NCI-H524 (cell line): ENCODE measurements around the gene DAB1.
"Not testable (repeated sequence)": the region's sequence is repeated elsewhere in the genome, so short reads cannot be mapped to it uniquely, and the experiment has no call there.

Experiments used
- DNase-seq, 2 experiments: peaks; one replicate each; lab custom pipeline; 2025; lab: John Stamatoyannopoulos, UW

DAB1 gene

DNA sequence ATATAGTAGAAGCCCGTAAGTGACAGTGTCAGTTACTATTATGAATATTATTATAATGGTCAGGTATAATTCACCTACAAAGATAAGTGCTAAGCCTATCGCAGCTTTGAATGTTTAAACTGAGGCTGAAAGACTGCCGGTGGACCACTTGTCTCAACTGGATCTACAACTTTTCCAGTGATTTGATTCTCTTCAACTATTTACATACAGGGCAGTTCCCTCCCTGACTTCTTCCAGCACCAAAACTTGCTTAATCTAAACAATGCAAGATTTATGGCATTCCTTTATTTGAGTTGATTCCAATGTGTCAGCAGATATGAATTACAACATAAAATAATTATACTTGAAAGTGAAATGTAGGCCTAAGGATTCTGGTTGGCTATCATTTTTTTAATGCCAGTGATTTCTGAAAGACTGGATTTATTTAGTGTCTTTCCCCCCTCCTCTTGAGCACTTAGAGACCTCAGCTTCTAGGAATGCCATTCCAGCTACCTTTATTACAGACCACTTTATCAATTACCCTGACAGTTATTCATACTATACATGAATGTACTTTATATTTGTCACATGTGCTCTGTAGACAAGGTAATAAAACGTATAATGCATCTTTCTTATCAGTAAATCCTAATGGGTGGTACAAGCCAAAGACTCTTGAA is 304.8 kb downstream of the DAB1 start:
- no peak for DNase-seq

DNA sequence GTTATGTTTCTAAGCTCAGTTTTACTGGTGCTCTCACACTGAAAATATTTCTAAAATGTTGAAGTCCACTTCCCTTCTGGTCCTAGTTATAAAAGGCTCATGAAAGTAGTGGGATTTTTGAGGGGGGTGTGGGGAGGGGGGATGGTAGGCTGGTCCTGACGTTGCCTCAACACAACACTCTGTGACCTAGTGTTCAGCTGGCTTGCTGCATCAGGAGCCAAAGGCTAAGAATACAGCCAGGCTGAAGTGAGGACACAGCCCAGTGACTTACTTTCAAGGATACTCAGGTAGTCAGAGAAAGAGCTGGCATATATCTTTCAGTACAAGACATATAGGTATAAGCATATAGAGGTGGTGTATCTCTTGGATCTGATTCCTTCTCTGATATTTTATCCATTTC is 306.1 kb downstream of the DAB1 start:
- DNase-seq, result no peak

DNA sequence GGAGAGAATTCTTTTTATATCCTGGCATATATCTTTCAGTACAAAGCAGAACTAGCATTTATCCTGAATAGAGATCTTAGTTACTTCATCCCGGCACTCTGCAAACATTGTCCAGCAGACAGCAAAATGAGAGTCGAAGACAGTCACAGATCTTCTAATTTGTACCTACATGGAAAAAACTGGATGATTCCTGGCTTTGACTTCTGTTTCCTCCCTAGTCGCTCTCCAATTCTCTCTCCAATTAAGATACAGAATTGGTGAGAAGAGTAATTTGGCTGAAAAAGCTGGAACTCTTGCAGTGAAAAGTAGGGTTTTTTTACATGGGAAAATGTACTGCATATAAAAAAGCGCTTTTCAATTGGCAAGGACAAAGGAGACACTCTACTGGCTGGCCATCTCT is 307.0 kb downstream of the DAB1 start:
- DNase-seq, result no peak

DNA sequence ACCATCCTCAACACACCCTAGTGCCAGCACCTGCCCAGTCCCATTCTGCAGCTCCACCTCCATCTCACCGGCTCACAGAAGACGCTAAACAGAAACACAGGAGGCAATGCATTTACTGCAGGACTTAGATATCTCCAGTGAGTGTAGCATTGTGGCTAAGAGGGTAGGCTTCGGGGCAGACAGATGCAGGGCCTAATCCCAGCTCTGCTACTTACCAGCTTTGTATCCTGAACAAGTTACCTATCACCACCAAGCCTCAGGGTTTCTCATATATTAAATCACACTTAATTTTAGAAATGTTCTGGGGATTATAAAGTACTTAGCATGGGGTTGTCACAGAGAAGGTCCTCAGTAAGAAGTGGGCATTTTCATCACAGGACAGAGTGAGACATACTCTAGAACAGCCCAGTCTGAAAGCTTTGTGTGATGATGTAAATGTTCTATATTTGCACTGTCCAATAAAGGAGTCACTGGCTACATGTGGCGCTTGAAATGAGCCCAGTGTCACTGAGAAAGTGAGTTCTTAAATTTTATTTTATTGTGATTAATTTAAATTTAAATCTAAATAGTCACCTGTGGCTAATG is 308.7 kb downstream of the DAB1 start:
- peak; percentile 1 to 61 for DNase-seq

DNA sequence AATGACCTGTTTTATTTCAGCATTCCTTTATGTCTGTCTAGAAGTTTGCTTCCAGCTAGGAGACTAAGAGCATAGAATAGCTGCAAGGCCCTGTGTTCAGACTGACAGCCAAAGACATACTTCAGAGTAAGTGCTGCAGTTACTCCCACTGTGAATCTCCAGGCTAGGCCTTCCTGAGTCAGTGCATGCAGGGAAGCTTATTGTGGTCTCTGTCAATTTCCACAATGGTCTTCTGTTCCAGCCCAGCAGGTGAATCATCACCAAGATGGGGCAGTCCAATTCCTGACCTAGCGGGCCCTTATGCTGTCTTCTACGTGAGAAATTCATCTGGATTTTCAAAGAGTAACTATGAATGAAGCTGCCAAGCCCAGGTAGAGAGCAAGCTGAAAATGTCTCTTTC is 311.7 kb downstream of the DAB1 start:
- DNase-seq, result no peak

DNA sequence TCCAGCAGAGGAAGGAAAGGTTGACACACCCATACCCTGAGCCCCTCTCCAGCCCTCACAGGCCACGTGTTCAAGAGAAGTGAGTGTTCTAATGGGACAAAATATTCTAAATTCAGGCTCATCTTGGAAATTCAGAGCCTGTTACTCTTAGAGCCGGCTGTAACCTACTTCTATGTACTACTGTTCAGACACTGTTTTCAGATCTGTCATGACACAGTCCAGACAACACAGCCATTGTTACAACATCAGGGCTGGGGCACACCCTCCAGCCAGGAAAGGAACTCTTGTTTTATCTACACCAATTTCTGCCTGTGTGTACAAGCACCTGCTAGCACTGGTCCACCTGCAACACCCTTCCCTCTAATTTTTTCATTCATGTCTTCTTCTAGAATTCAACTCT is 312.7 kb downstream of the DAB1 start:
- no peak for DNase-seq

DNA sequence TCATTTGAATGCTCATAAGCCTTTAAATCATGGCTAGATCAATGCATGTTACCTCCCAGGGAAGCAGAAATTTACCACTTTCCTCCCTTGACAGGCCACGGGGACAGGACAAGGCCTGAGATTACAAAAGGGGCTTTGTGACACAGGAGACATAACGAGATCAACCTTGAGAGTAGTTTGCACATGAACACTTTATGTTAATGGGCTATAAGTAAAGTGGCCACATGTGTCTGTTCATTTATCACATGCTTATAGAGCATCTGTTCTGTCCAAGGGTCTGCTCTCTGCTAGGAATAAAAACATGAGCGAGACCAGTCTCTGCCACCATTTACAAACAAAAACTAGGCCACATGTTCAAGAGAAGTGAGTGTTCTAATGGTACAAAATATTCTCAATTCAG is 314.0 kb downstream of the DAB1 start:
- peak; percentile 77 to 86 for DNase-seq

DNA sequence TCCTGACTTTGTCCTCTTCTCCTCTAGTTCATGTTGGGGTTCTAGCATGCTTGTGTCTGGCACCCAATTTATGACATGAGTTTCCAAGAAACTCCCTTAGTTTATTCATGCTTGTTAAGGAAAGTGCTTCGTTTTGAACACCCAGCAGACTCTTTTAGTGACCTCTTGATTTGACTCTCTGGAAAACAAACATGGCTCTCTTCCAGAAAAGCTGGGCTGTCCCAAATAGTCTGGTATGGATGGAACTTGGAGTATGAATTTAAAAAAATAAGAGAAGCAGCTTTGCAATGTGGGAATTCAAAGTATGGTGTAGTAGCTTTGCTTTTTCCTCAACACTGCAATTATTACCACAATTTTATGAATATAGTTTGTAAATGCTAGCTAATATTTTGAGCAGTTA is 314.6 kb downstream of the DAB1 start:
- DNase-seq, result no peak

DNA sequence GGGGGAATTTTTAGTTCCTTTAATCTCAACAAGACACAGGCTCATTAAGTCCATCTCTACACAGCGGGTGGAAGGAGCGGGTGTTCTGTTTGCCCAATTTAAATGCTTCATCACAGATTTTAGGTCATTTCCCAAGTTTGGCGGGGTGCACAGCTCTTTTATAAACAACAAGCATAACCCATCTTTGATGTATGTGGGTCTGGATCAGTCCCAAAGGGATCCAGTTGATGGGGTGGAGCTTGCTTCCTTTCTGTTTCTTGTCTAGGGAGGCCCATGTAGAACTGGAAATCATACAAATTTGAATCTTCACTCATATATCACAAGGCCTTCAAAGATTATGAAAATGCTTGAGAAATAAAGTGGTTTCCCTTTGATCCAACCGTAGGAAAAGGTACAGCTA is 317.6 kb downstream of the DAB1 start:
- no peak for DNase-seq

DNA sequence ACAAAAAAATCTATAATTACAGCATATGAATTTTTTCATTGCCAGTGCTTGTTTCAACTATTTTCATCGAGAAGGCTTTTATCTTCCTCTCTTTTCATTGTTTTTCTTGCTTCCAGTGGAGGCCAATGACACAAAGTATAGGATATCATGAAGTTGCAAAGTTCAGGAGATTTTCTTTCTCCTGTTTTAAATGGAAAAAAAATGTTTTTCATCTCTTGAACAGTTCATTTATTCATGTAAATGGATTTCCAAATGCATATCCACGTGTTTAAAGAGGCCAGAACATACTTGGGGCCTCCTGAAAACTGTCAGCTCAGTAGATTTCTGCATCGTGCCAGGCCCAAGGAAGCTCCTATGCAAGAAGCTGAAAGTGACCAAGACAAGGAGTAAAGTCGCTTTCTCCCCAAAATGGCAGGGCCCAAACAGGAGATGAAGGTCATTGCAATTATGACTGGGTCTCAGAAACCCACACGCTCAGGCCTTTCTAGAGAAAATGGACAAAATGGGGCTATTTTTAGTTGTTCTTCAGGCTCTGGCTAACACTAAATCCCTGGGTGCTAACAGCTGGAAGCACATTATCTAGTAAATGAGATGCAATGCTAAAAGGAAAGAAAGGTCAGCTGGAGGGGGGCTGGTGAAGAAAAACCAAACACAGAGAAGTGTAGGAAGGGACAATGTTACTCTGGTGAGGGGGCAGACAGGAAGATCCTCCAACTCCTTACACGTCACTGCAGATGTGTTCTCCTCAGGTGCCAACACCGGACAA is 321.1 kb downstream of the DAB1 start:
- DNase-seq, result no peak

DNA sequence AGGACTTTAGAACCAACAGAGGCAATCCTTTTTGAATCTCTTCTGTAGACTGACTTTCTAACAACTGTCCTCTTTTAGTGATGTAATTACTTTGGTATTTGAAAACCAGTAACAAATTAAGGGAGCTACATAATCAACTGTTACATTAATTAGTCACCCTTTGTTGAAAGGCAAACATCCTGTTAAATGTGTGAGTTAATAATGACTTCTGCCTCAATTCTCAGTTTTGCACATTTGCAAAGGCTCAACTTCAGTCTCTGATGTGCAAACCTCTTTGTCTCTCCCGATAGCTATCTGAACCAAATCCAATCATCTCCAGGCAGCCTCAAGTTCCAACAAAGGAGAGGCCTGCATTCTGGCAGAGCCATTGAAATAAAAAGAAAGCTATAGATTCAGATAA is 322.7 kb downstream of the DAB1 start:
- no peak for DNase-seq

DNA sequence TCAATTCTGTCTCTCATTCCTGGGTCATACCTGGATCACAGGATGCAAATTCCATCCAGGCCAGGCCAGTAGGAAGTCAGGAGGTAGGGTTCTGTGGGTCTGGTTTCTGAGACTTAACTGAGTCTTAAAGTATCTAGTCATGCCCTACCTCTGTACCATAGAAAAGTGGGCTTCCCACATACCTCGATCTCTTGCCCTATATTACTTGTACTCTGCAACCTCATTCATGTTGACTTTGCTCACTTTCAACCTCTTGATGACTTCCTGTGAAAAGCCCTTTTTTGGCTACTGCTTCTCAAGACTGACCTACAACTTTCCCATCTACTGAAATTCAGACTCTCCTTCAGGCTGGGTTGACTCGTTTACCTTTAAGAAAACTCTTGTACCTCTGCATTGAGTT is 329.1 kb downstream of the DAB1 start:
- no peak for DNase-seq

DNA sequence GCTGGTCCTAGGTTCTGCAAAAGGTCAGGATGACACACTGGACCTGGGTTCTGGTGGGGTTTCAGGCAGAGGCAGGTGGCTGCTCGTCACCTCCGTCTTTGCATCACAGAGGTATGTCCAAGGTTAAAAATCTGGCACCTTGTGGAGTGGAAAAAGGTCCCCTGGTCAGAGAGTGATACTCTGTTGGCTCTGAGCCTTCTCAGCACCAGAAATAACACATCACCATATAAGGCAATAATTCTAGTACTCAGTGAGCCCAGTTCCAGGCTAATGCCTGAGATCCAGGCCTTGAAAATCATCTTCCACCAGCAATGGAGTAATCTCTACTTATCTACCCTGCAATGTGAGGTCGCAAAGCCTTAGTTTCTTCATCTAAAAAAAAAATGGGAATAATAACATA is 330.7 kb downstream of the DAB1 start:
- DNase-seq, result no peak

DNA sequence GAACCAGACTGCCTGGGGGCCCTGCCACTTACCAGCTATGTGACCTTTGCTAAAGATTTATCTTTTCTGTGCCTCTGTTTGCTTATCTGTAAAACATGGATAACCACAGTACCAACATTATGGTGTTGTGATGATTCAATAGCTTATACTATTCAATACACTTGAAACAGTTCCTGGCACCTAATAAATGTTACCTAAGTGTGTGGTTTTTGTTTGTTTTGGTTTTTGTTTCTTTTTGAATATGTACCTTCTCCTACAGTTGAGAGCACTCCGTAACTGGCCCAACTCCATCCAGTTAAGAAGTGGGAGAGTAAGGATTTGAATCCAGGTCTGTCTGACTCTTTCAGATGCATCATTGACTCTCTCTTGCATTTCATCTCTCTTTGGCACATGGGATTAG is 332.2 kb downstream of the DAB1 start:
- DNase-seq, result no peak

DNA sequence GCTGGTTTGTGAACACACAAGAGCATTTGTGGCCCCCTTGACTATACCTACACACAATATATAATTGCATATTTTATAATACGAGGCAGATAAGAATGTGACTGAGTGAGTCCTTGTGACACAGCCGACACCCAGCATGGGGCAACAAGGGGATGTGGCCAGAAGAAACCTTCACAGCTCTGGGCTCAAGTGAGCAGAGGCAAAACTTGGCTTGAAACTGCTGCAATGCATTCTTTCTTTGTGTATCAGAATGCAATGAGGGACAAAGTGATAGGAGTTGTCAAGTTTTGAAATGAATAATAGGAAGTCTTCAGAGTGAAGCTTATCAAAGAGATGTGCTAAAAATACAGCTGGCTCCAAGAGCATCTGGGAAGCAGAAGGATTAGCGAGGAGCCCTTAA is 334.0 kb downstream of the DAB1 start:
- DNase-seq, result peak in 1 of 2 experiments; percentile 1

DNA sequence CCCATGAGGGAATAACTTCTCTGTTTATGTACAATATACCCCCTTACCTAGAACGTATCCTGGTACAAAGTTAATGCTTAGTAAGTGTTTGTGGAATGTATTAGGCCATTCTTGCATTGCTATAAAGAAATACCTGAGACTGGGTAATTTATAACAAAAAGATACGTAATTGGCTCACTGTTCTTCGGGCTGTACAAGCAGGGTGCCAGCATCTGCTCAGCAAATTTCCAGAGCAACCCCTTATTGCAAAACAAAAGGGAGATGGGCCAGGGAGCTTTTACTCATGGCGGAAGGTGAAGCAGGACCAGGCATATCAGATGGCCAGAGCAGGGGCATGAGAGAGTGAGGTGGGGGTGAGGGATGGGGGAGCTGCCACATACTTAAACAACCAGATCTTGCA is 334.6 kb downstream of the DAB1 start:
- DNase-seq, result no peak

DNA sequence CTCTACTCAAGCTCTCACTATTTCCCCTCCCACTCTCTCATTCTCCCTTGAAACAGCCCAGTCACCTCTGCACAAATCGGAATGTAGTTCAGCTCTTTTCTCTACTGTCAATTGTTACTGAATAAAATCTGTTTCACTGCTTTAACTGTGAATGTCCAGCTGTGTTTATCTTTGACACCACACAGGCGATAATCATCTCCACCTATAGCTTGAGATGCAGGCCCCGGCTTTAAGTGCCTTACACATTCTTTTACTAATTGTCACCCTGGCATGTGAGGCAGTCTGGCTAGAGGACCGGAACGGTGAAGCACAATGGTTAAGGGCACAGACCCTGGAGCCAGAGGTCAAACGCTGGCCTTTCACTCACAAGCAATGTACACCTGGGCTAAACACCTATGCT is 335.2 kb downstream of the DAB1 start:
- DNase-seq, result no peak

DNA sequence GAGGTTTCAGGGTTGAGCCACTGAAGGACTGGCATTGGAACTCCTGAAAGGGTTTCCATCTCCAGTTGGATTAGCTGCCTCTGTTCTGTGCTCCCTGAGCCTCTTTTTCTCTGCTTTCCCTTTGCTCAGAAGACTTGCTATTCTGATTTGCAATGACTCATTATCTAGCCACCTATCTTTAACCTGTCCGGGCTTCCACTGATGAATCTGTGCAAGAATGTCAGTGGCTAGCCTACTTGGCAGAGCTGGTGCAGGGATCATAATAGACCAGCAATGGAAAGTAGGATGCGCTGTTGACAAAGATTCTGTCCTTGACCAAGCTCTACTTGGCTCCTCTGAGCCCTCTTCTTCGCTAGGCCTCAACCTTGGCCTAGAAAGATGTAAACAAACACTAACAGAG is 336.2 kb downstream of the DAB1 start:
- DNase-seq, result not testable (repeated sequence)

DNA sequence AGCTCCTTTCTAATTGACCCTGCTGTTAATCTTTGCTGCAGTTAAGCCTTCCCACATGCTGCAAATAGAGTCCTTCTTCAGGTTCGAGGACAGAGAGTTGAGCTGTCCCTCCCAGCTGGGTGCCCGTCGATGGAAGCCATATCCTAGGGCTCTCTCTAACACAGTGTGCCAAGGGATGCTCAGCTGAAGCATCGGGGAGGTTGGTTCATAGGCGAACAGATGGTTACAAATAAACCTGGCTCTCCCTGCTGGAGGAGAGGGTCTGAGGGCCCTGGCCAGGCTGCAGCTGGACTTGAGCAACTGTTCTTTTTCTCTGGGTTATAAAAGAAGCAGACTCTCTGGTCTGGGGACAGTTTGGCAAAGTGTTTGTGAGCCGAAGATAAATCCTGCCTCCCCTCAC is 337.7 kb downstream of the DAB1 start:
- DNase-seq, result peak; percentile 92 to 94

DNA sequence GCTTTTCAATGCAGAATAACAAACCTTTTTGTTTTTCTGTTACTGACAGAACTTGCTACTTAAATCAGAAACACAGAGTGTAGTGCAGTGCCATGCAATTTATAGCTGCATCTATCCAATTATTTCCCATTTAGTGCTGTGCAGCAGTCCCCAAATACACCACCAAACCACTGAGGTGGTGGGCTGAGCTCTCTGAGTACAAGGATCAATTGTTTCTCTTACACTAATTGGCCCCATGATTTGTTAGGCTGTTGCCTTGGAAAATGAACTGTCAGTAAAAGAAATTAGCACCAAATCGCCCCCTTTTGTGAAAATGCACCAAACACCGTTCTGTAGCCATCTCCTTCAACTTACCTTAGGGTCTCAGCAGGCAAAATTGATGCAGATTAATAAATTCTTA is 339.2 kb downstream of the DAB1 start:
- DNase-seq, result no peak

DNA sequence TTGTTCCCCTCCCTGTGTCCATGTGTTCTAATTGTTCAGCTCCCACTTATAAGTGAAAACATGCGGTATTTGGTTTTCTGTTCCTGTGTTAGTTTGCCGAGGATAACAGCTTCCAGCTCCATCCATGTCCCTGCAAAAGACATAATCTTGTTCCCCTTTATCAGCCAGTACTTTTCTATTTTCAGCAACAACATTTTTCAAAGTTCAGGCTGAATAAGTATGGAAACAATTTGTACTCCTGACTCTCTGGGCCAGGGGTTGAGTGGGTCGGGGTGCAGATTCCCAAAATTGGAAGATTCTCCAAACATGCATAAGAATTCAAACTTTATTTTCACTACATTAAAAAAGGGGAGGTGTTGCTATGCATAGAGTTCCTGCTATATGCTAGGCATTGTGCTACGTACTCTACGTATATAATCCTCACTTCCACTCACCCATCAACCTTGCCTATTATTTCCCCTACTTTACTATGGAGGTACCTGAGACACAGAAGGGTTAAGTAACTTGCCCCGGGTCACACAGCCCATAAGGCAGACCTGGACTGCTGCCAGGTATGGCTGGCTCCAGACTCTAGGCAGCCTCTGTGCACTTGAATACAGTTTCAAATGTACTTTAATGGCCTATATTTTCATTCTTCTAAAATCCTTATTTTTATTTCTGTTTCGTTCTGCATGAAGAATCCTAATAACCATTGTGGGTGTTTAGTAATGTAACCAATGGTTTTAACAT is 341.0 kb downstream of the DAB1 start:
- no peak for DNase-seq

DNA sequence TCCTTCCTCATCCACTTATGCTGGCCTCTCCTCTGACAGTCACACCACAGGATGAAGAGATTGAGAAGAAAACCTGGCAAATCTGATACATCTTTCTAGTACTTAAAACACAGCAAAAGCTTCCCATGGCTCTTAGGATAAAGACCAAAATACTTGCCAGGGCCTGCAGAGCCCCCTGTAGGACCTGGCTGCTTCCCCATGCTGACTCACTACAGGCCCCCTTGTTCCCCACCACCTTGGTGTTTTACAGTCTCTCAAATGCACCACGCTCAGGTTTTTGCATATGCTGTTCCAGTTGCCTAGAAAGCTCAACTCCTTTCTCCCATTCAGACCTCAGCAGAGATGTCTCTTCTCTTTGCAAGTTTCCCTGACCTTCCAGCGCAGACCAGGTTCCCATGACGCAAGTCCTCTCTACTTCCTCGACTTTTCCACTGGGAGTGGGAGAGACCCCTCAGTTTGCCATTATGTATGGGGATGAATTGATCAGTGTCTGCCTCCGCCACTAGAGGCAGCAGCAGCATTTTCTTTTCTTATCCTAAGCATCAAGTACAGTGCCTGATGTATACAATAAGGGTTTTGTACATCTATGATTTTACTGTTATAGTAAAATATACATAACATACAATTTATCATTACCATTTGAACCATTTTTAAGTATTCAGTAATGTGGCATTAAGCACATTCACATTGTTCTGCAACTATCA is 344.3 kb downstream of the DAB1 start:
- no peak for DNase-seq
